Spleen (tissue), 7 donors: Measurements from ENCODE around the gene AGBL1.

Experiments
- POLR2A ChIP-seq, 3 donors: fragments of 450-650 bp; IDR thresholded peaks; one replicate each; pipeline ENCODE4 v1.5.1; 2017; ENCODE audit warnings: antibody characterized with exemption in 3 of 3, mild to moderate bottlenecking in 1 of 3
- POLR2AphosphoS5 ChIP-seq, 3 donors: sonication (generic); formaldehyde crosslinking; IDR thresholded peaks; one replicate each; pipeline ENCODE4 v1.5.1; 2017; ENCODE audit warnings: antibody characterized with exemption in 3 of 3
- TF ChIP-seq, protein P1 (sequence below), 11 experiments: fragments of 200-600 bp in 7 of 11; fragments of 450-650 bp in 4 of 11; sonication (generic) in 4 of 11; IDR thresholded peaks in 8 of 11; conservative IDR thresholded peaks in 3 of 11; 1 replicate in 7 of 11; 2 replicates in 4 of 11; pipeline versions ENCODE4 v1.4.0 to v1.8.0; 2016 to 2021; ENCODE audit warnings: antibody characterized with exemption in 11 of 11, inconsistent platforms in 4 of 11, mild to moderate bottlenecking in 1 of 11
- donor health status: DM: no; HTN: no; CAD: no; lungs with moderate emphysema.
- donor health status: DM: no; HTN: no; CAD: no.
- donor health status: DM: no; HTN: no; CAD: no.

GRCh38 chr15:86759800-86760523 is 680.3 kb downstream of the AGBL1 start:
- TF ChIP-seq POLR2AphosphoS5 (IDR thresholded peaks at IDR 0.05) = no peak
- TF ChIP-seq, protein P1, sequence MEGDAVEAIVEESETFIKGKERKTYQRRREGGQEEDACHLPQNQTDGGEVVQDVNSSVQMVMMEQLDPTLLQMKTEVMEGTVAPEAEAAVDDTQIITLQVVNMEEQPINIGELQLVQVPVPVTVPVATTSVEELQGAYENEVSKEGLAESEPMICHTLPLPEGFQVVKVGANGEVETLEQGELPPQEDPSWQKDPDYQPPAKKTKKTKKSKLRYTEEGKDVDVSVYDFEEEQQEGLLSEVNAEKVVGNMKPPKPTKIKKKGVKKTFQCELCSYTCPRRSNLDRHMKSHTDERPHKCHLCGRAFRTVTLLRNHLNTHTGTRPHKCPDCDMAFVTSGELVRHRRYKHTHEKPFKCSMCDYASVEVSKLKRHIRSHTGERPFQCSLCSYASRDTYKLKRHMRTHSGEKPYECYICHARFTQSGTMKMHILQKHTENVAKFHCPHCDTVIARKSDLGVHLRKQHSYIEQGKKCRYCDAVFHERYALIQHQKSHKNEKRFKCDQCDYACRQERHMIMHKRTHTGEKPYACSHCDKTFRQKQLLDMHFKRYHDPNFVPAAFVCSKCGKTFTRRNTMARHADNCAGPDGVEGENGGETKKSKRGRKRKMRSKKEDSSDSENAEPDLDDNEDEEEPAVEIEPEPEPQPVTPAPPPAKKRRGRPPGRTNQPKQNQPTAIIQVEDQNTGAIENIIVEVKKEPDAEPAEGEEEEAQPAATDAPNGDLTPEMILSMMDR (IDR thresholded peaks at IDR 0.05 in 8 of 11, conservative IDR thresholded peaks at IDR 0.05 in 3 of 11) = no peak
- no peak for TF ChIP-seq POLR2A (IDR thresholded peaks at IDR 0.05)
